Measurements from ENCODE around the gene HPS1.
A peak's percentile ranks its signal among the peaks of the same experiment; 100 is the strongest.

The HPS1 gene

DNA sequence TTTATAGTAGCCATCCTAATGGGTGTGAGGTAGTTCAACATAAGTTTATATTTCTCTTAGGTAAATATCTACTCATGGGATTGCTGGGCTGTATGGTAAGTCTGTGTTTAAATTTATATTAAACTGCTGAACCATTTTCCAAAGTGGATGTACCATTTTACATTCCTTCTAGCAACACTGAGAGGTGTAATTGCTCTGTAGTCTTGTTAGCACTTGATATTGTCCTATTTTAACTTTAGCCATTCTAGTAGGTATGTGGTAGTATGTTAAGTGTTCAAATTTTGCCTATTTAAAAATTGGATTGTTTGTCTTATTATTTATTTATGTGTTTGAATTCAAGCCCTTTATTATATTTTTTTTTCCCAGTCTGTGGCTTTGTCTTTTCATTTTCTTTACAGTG lies 2.6 kb upstream of the HPS1 start:
- Histone ChIP-seq H3K9me3 (ENCODE audit: control insufficient read depth, low read length) (no peaks in the 10 kb centered on the region), H3K27ac (ENCODE audit: low read depth, low read length, severe bottlenecking) (no peak overlapping the region), H3K4me1 (ENCODE audit: control insufficient read depth, insufficient read depth, low read length, poor library complexity, severe bottlenecking) (no peaks in the 10 kb centered on the region), H3K4me3 (ENCODE audit: extremely low read depth, insufficient read depth, low read length, poor library complexity, severe bottlenecking) (no peak overlapping the region), H3K36me3 (ENCODE audit: control insufficient read depth, insufficient read depth, low read length) (peaks cover 13% of the 10 kb centered on the region)

- Histone ChIP-seq H3K36me3 (ENCODE audit: control insufficient read depth, insufficient read depth, low read length) (peaks cover 36% of the 10 kb centered on the region), H3K4me1 (ENCODE audit: control insufficient read depth, insufficient read depth, low read length, poor library complexity, severe bottlenecking) (no peaks in the 10 kb centered on the region), H3K4me3 (ENCODE audit: extremely low read depth, insufficient read depth, low read length, poor library complexity, severe bottlenecking) (peak overlapping the region; percentile 68), H3K9me3 (ENCODE audit: control insufficient read depth, low read length) (no peaks in the 10 kb centered on the region), H3K27ac (ENCODE audit: low read depth, low read length, severe bottlenecking) (peak overlapping the region; percentile 59)
- WGBS, 2 experiments (ENCODE audit: insufficient coverage in 2 of 2) = 26 to 32% methylated on average over 15 to 17 of the region's 28 CpGs
Observed at GRCh38 chr10:98446151-98446660, 529 bp downstream of the HPS1 start.

GRCh38 chr10:98445200-98445812 lies 1.4 kb downstream of the HPS1 start:
- WGBS, 2 experiments (ENCODE audit: insufficient coverage in 2 of 2) = 88 to 99% methylated on average over 5 to 7 of the region's 10 CpGs
- peak overlapping the region; percentile 68 for H3K4me3 ChIP-seq (ENCODE audit: extremely low read depth, insufficient read depth, low read length, poor library complexity, severe bottlenecking)

DNA sequence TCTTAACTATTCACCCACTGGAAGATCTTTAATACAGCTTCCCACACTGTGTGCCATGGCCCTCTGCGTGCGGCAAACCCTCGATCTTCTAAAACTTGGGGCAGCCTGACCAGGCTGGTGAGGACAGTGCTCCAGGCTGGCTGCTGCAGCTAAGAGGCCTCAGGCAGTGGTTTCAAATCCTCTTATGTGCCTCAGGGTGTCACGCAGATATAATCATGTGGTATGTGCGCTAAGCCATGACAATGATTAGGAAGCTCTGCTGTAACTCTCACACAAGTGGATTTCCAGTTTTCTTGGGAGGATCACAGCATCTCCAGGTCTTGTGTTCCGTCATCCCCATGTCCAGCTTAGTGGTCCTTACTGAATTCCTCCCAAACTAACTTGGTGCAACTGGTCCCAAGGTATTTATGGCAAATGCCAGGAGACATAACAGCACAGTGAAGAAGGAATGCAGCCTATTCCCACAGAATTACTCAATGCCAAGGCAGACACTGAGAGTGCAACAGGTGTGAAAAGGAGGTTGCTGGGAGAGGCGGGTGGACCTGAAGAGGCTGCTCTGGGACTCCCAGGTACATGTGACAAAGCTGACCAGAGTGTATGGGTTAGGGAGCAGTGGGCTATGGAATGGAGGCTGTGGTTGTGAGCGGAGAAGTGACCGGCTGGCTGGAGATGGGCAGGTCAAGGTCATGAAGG lies 2.3 kb downstream of the HPS1 start:
- WGBS, 2 experiments (ENCODE audit: insufficient coverage in 2 of 2) = 91 to 92% methylated on average over 8 of the region's 9 CpGs
- peaks cover 46% of the 10 kb centered on the region for H3K36me3 ChIP-seq (ENCODE audit: control insufficient read depth, insufficient read depth, low read length)

More at GRCh38 chr10:98445200-98445812, 1.4 kb downstream of the HPS1 start:
- Histone ChIP-seq H3K27ac (ENCODE audit: low read depth, low read length, severe bottlenecking) (no peak overlapping the region), H3K36me3 (ENCODE audit: control insufficient read depth, insufficient read depth, low read length) (peaks cover 39% of the 10 kb centered on the region), H3K4me1 (ENCODE audit: control insufficient read depth, insufficient read depth, low read length, poor library complexity, severe bottlenecking) (no peaks in the 10 kb centered on the region), H3K9me3 (ENCODE audit: control insufficient read depth, low read length) (no peaks in the 10 kb centered on the region)

GRCh38 chr10:98438715-98439114 lies 8.0 kb downstream of the HPS1 start:
- WGBS, 2 experiments (ENCODE audit: insufficient coverage in 2 of 2) = 78 to 88% methylated on average over 4 of the region's 4 CpGs
- Histone ChIP-seq H3K4me3 (ENCODE audit: extremely low read depth, insufficient read depth, low read length, poor library complexity, severe bottlenecking) (no peak overlapping the region), H3K4me1 (ENCODE audit: control insufficient read depth, insufficient read depth, low read length, poor library complexity, severe bottlenecking) (no peaks in the 10 kb centered on the region), H3K9me3 (ENCODE audit: control insufficient read depth, low read length) (no peaks in the 10 kb centered on the region), H3K36me3 (ENCODE audit: control insufficient read depth, insufficient read depth, low read length) (peaks cover 63% of the 10 kb centered on the region), H3K27ac (ENCODE audit: low read depth, low read length, severe bottlenecking) (no peak overlapping the region)

More for the DNA sequence above, 2.3 kb downstream of the HPS1 start:
- H3K9me3 ChIP-seq (ENCODE audit: control insufficient read depth, low read length) = no peaks in the 10 kb centered on the region
- no peak overlapping the region for H3K4me3 ChIP-seq (ENCODE audit: extremely low read depth, insufficient read depth, low read length, poor library complexity, severe bottlenecking)
- no peaks in the 10 kb centered on the region for H3K4me1 ChIP-seq (ENCODE audit: control insufficient read depth, insufficient read depth, low read length, poor library complexity, severe bottlenecking)
- no peak overlapping the region for H3K27ac ChIP-seq (ENCODE audit: low read depth, low read length, severe bottlenecking)

- Histone ChIP-seq H3K9me3 (ENCODE audit: control insufficient read depth, low read length) (peaks cover 8% of the 10 kb centered on the region), H3K27ac (ENCODE audit: low read depth, low read length, severe bottlenecking) (no peak overlapping the region), H3K36me3 (ENCODE audit: control insufficient read depth, insufficient read depth, low read length) (peaks cover 64% of the 10 kb centered on the region), H3K4me1 (ENCODE audit: control insufficient read depth, insufficient read depth, low read length, poor library complexity, severe bottlenecking) (no peaks in the 10 kb centered on the region), H3K4me3 (ENCODE audit: extremely low read depth, insufficient read depth, low read length, poor library complexity, severe bottlenecking) (no peak overlapping the region)
- WGBS, 2 experiments (ENCODE audit: insufficient coverage in 2 of 2) = 90 to 95% methylated on average over 4 of the region's 4 CpGs
Observed at GRCh38 chr10:98436704-98437103, 10.0 kb downstream of the HPS1 start.

- WGBS, 2 experiments (ENCODE audit: insufficient coverage in 2 of 2) = 94 to 96% methylated on average over 12 of the region's 12 CpGs
- peaks cover 75% of the 10 kb centered on the region for H3K36me3 ChIP-seq (ENCODE audit: control insufficient read depth, insufficient read depth, low read length)
- H3K27ac ChIP-seq (ENCODE audit: low read depth, low read length, severe bottlenecking) = no peak overlapping the region
Observed at GRCh38 chr10:98435178-98435577, 11.6 kb downstream of the HPS1 start.

GRCh38 chr10:98433881-98434732 lies 12.6 kb downstream of the HPS1 start:
- Histone ChIP-seq H3K36me3 (ENCODE audit: control insufficient read depth, insufficient read depth, low read length) (peaks cover 77% of the 10 kb centered on the region), H3K27ac (ENCODE audit: low read depth, low read length, severe bottlenecking) (no peak overlapping the region), H3K4me3 (ENCODE audit: extremely low read depth, insufficient read depth, low read length, poor library complexity, severe bottlenecking) (no peak overlapping the region), H3K4me1 (ENCODE audit: control insufficient read depth, insufficient read depth, low read length, poor library complexity, severe bottlenecking) (no peaks in the 10 kb centered on the region), H3K9me3 (ENCODE audit: control insufficient read depth, low read length) (peaks cover 8% of the 10 kb centered on the region)
- 91 to 94% methylated on average over 16 to 17 of the region's 21 CpGs for WGBS, 2 experiments (ENCODE audit: insufficient coverage in 2 of 2)

More at GRCh38 chr10:98435178-98435577, 11.6 kb downstream of the HPS1 start:
- peaks cover 8% of the 10 kb centered on the region for H3K9me3 ChIP-seq (ENCODE audit: control insufficient read depth, low read length)
- H3K4me1 ChIP-seq (ENCODE audit: control insufficient read depth, insufficient read depth, low read length, poor library complexity, severe bottlenecking) = no peaks in the 10 kb centered on the region
- H3K4me3 ChIP-seq (ENCODE audit: extremely low read depth, insufficient read depth, low read length, poor library complexity, severe bottlenecking) = no peak overlapping the region

DNA sequence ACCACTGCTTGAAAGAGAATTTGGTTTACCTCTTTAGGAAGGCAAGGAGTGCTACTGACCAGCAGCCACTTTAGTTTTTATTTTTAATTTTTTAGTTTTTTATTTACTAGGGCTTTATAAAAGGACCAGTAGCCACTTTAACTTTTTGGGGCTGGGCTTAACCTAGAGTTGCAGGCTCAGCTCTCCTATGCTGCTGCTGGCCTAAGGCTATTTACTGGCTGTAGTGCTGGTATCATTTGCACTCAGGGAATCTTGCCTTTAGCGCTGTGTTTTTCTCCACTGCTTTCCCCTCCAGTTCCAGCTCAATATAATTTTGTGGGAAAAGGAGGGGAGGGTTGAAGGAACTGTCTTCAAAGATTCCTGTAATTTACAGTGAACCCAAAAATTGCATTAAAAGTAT lies 13.4 kb downstream of the HPS1 start:
- Histone ChIP-seq H3K4me1 (ENCODE audit: control insufficient read depth, insufficient read depth, low read length, poor library complexity, severe bottlenecking) (no peaks in the 10 kb centered on the region), H3K4me3 (ENCODE audit: extremely low read depth, insufficient read depth, low read length, poor library complexity, severe bottlenecking) (no peak overlapping the region), H3K27ac (ENCODE audit: low read depth, low read length, severe bottlenecking) (no peak overlapping the region), H3K36me3 (ENCODE audit: control insufficient read depth, insufficient read depth, low read length) (peaks cover 78% of the 10 kb centered on the region), H3K9me3 (ENCODE audit: control insufficient read depth, low read length) (peaks cover 8% of the 10 kb centered on the region)
- WGBS, 2 experiments (ENCODE audit: insufficient coverage in 2 of 2) = no CpG with 5 or more reads among the region's 1 CpG

DNA sequence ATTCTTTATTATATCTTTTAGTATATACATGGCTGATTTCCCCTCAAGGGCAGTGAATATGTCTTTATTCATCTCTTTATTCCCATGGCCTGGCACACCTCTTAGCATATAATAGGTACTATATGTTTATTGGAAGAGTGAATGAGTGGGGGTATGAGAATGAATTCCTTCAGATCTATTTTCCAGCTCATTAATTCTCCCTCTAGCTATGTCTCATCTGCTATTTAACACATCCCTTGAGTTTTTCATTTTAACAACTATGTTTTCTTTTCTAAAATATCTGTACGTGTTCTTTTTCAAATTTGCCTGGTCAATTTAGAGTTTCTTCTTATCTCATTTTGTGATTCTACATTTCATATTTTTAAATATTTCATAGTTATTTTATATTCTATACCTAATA lies 14.4 kb downstream of the HPS1 start:
- Histone ChIP-seq H3K9me3 (ENCODE audit: control insufficient read depth, low read length) (peaks cover 8% of the 10 kb centered on the region), H3K36me3 (ENCODE audit: control insufficient read depth, insufficient read depth, low read length) (peaks cover 84% of the 10 kb centered on the region), H3K4me3 (ENCODE audit: extremely low read depth, insufficient read depth, low read length, poor library complexity, severe bottlenecking) (no peak overlapping the region), H3K27ac (ENCODE audit: low read depth, low read length, severe bottlenecking) (no peak overlapping the region), H3K4me1 (ENCODE audit: control insufficient read depth, insufficient read depth, low read length, poor library complexity, severe bottlenecking) (no peaks in the 10 kb centered on the region)
- WGBS, 2 experiments (ENCODE audit: insufficient coverage in 2 of 2) = no CpG with 5 or more reads among the region's 1 CpG

Measured in mesodermal cell (in vitro differentiated cells).